K562 (cell line): ENCODE data around the gene ADK. TPM values are rescaled to one million over a fixed set of nuclear protein-coding genes. Genes with fewer than 3 reads are reported as not detected.

Experiments used
- BRF2 ChIP-seq: IDR thresholded peaks from 3 replicates; pipeline ENCODE4 v1.6.1; 2011; ENCODE audit warnings: borderline replicate concordance, mild to moderate bottlenecking; ENCODE audit not compliant: insufficient read length, insufficient read depth
- CXXC5 ChIP-seq: fragments of 250-450 bp; sonication (Bioruptor Pico); IDR thresholded peaks from 2 replicates; pipeline ENCODE4 v1.8.0; 2022; ENCODE audit warnings: inconsistent platforms, mild to moderate bottlenecking, moderate library complexity
- DIDO1 ChIP-seq: fragments of 450-650 bp; IDR thresholded peaks from 2 replicates; pipeline ENCODE4 v1.6.1; 2016; ENCODE audit warnings: low read depth, missing biosample characterization, missing genetic modification characterization
- ELF2 ChIP-seq: fragments of 250-450 bp; sonication (Bioruptor Pico); IDR thresholded peaks from 2 replicates; pipeline ENCODE4 v1.5.0; 2021; ENCODE audit warnings: mild to moderate bottlenecking
- HDAC3 ChIP-seq: fragments of 450-650 bp; IDR thresholded peaks from 2 replicates; pipeline ENCODE4 v1.6.1; 2018; ENCODE audit warnings: borderline replicate concordance, mild to moderate bottlenecking, moderate library complexity; ENCODE audit not compliant: partially characterized antibody
- PHTF2 ChIP-seq: fragments of 250-450 bp; sonication (Bioruptor Pico); IDR thresholded peaks from 2 replicates; pipeline ENCODE4 v1.5.0; 2021; ENCODE audit warnings: mild to moderate bottlenecking
- POLR2AphosphoS2 ChIP-seq: IDR thresholded peaks from 2 replicates; pipeline ENCODE4 v1.6.1; 2012; ENCODE audit warnings: low read length, improper control_type of control experiment
- POLR2G ChIP-seq: fragments of 200-400 bp; formaldehyde crosslinking; IDR thresholded peaks from 2 replicates; pipeline ENCODE4 v1.6.1; 2017; ENCODE audit warnings: low read depth, mild to moderate bottlenecking, antibody characterized with exemption, low read length, moderate library complexity
- RBFOX2 ChIP-seq: fragments of 200-400 bp; formaldehyde crosslinking; IDR thresholded peaks from 2 replicates; pipeline ENCODE4 v1.6.1; 2017; ENCODE audit warnings: low read depth, mild to moderate bottlenecking, low read length, moderate library complexity
- RNF2 ChIP-seq: sonication (generic); IDR thresholded peaks from 2 replicates; pipeline ENCODE4 v1.6.1; 2016
- USF1 ChIP-seq: sonication (generic); formaldehyde crosslinking; IDR thresholded peaks from 2 replicates; pipeline ENCODE4 v1.9.0; 2022; ENCODE audit warnings: mild to moderate bottlenecking, missing genetic modification reagents
- VEZF1 ChIP-seq: fragments of 200-800 bp; sonication (Bioruptor generic); IDR thresholded peaks from 2 replicates; pipeline ENCODE4 v1.6.1; 2017; ENCODE audit warnings: missing genetic modification characterization, missing compliant biosample characterization
- ZBTB1 ChIP-seq: sonication (generic); formaldehyde crosslinking; IDR thresholded peaks from 2 replicates; pipeline ENCODE4 v1.8.1; 2023; ENCODE audit warnings: missing genetic modification reagents, low read depth, mild to moderate bottlenecking, borderline replicate concordance
- ZNF324 ChIP-seq: fragments of 250-450 bp; sonication (Bioruptor Pico); IDR thresholded peaks from 2 replicates; pipeline ENCODE4 v1.4.0; 2020; ENCODE audit warnings: mild to moderate bottlenecking
- ZNF507 ChIP-seq: conservative IDR thresholded peaks from 2 replicates; pipeline ENCODE4 v1.6.1; 2017; ENCODE audit warnings: missing genetic modification characterization, missing compliant biosample characterization
- polyA plus RNA-seq, 8 experiments: library from polyadenylated mRNA; depleted of rRNA in 4 of 8; stranded (reverse) in 5 of 8; unstranded in 3 of 8; fragments of >200 nt; fragmentation: Nextera tagmentation in 2 of 8; fragmentation: Illumina TruSeq in 1 of 8; extraction: Ambion mirVana in 2 of 8; extraction: Trizol in 1 of 8; gene quantifications; 2 replicates each; pipeline versions ENCODE4 v1.2.1 to v1.2.3, GENCODE V29; 2011 to 2014; ENCODE audit warnings: inconsistent platforms in 1 of 8, missing spikeins in 1 of 8
- total RNA-seq, 7 experiments: library from RNA; depleted of rRNA in 6 of 7; stranded (reverse); fragments of >200 nt in 6 of 7; fragmentation: Illumina TruSeq in 2 of 7; extraction: Trizol in 2 of 7; gene quantifications; 2 replicates each; pipeline versions ENCODE4 v1.2.1 to v1.2.3, GENCODE V29; 2011 to 2021; ENCODE audit warnings: low replicate concordance in 1 of 7

Gene ADK
- total and polyA plus RNA-seq, 9 of the 15 experiments (the other 6 are each of a cell fraction or from before 2014, with no cell fraction given): 54.2 to 97.8 (median 73.6) TPM

- TF ChIP-seq POLR2G: no peak; the same call in 1 of the 2 replicates
- TF ChIP-seq HDAC3: no peak
- TF ChIP-seq ZNF507 (tag): no peak
- peak; percentile 40; the same call in 1 of the 2 replicates for TF ChIP-seq USF1 (CRISPR knock-in tag)
- TF ChIP-seq ZBTB1 (CRISPR knock-in tag): peak; percentile 67; the same call in 1 of the 2 replicates
- TF ChIP-seq VEZF1 (CRISPR knock-in tag): peak; percentile 41
- TF ChIP-seq ELF2 (CRISPR knock-in tag): peak; percentile 22; the same call in 1 of the 2 replicates
- peak; percentile 62; the same call in 1 of the 2 replicates for TF ChIP-seq CXXC5
- TF ChIP-seq DIDO1: peak; percentile 48; the same call in 1 of the 2 replicates
- TF ChIP-seq RNF2: no peak
- no peak for TF ChIP-seq PHTF2 (CRISPR knock-in tag)
- TF ChIP-seq RBFOX2: no peak
- no peak for TF ChIP-seq BRF2
- TF ChIP-seq ZNF324 (CRISPR knock-in tag): no peak
- peak; percentile 58; the same call in 1 of the 2 replicates for TF ChIP-seq POLR2AphosphoS2
These were observed 624 bp upstream of the ADK start, which contains the start of gene AP3M1 (continued) for GRCh38 chr10:74150204-74150989.
